ENCODE results near the gene SLC9A9. TPM values are rescaled to one million over a fixed set of nuclear protein-coding genes. Genes with fewer than 3 reads are reported as not detected.

Gene SLC9A9
- 10 to 100 TPM; 23.6 to 31.0 TPM for total RNA-seq

GRCh38 chr3:143847787-143848631, at the start of gene SLC9A9:
TSS of gene SLC9A9 (minus strand) at chr3:143848468. CDS start at chr3:143848322, 146 bp downstream.
- 0% methylated on average over 15 of the region's 15 CpGs for WGBS

GRCh38 chr3:143897576-143898295, 49.5 kb upstream of the SLC9A9 start:
- H3K36me3 ChIP-seq: no peaks in the 10 kb centered on the region
- no peaks in the 10 kb centered on the region for H3K4me1 ChIP-seq (replicated peaks)
- 21% methylated on average over 7 of the region's 7 CpGs for WGBS
- DNase-seq (ENCODE audit: low spot score): no peak
- no peaks in the 10 kb centered on the region for H3K27me3 ChIP-seq (replicated peaks; ENCODE audit: insufficient read depth)
- peak overlapping the region in 1 of 2 donors; percentile 10 for H3K27ac ChIP-seq
- H3K9me3 ChIP-seq: no peaks in the 10 kb centered on the region
- intact Hi-C loops (cut with DNase I): loop anchor here (10.0 kb wide), 1 partner anchor 57 kb away; no protein-coding TSS in a partner anchor
- TF ChIP-seq POLR2AphosphoS5 (IDR thresholded peaks at IDR 0.05): peak; percentile 10
- no peak for TF ChIP-seq POLR2A (IDR thresholded peaks at IDR 0.05)
- no peak overlapping the region for H3K4me3 ChIP-seq

More at GRCh38 chr3:143847787-143848631, at the start of gene SLC9A9:
- DNase-seq (ENCODE audit: low spot score): peak; percentile 32
- TF ChIP-seq CTCF (IDR thresholded peaks at IDR 0.05) (no peak), POLR2A (IDR thresholded peaks at IDR 0.05) (no peak), POLR2AphosphoS5 (IDR thresholded peaks at IDR 0.05) (peak; percentile 39)
- peak within 1 kb of the TSS; percentile 38 to 44 for H3K4me3 ChIP-seq
- H3K27ac ChIP-seq: peak within 1 kb of the TSS; percentile 61 to 62
- no peaks in the 10 kb centered on the region for H3K27me3 ChIP-seq (replicated peaks; ENCODE audit: insufficient read depth)
- H3K9me3 ChIP-seq: no peaks in the 10 kb centered on the region
- intact Hi-C loops (cut with DNase I): loop anchor here (10.0 kb wide), 1 partner anchor 63 kb away; no protein-coding TSS in a partner anchor
- H3K36me3 ChIP-seq: no peaks in the 10 kb centered on the region
- H3K4me1 ChIP-seq (replicated peaks): no peaks in the 10 kb centered on the region

DNA sequence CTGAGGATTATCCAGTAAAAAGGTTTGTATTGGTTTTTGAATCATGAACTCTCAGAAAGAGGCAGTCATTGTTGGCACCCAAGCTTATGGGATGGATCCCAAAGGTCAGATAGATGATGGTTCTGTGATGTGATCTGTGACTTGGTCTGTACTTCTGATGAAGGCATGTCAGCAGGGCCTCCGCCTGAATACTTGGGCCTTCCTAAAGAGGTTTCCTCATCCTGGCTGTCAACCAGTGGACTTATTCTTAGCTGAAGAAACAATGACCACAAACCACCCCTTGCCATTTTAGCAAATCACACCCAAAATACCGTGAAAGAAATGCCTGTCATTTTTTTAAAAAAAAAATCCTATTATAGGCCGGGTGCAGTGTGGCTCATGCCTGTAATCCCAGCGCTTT, 48.2 kb upstream of the SLC9A9 start:
- no peaks in the 10 kb centered on the region for H3K9me3 ChIP-seq
- WGBS: 92% methylated on average over 4 of the region's 4 CpGs
- TF ChIP-seq CTCF (IDR thresholded peaks at IDR 0.05) (no peak), POLR2A (IDR thresholded peaks at IDR 0.05) (no peak), POLR2AphosphoS5 (IDR thresholded peaks at IDR 0.05) (no peak)
- no peak for DNase-seq (ENCODE audit: low spot score)
- H3K4me3 ChIP-seq: no peak overlapping the region
- no peaks in the 10 kb centered on the region for H3K36me3 ChIP-seq
- H3K27me3 ChIP-seq (replicated peaks; ENCODE audit: insufficient read depth): no peaks in the 10 kb centered on the region
- intact Hi-C loops (cut with DNase I): loop anchor here (10.0 kb wide), 1 partner anchor 58 kb away; no protein-coding TSS in a partner anchor
- H3K4me1 ChIP-seq (replicated peaks): no peaks in the 10 kb centered on the region
- no peak overlapping the region for H3K27ac ChIP-seq

- no peak overlapping the region for H3K27ac ChIP-seq
These were observed 47.5 kb upstream of the SLC9A9 start for GRCh38 chr3:143895805-143896204.

More at GRCh38 chr3:143895805-143896204, 47.5 kb upstream of the SLC9A9 start:
- intact Hi-C loops (cut with DNase I): loop anchor here (10.0 kb wide), 1 partner anchor 59 kb away; no protein-coding TSS in a partner anchor
- WGBS: 56% methylated on average over 1 of the region's 1 CpG
- TF ChIP-seq POLR2AphosphoS5 (IDR thresholded peaks at IDR 0.05) (no peak), CTCF (IDR thresholded peaks at IDR 0.05) (no peak), POLR2A (IDR thresholded peaks at IDR 0.05) (no peak)
- Histone ChIP-seq H3K36me3 (no peaks in the 10 kb centered on the region), H3K4me3 (no peak overlapping the region), H3K27me3 (replicated peaks; ENCODE audit: insufficient read depth) (no peaks in the 10 kb centered on the region), H3K9me3 (no peaks in the 10 kb centered on the region), H3K4me1 (replicated peaks) (no peaks in the 10 kb centered on the region)
- no peak for DNase-seq (ENCODE audit: low spot score)

Data from prostate gland (tissue), 2 donors.